Measurements from ENCODE around the gene TSPAN5.

DNA sequence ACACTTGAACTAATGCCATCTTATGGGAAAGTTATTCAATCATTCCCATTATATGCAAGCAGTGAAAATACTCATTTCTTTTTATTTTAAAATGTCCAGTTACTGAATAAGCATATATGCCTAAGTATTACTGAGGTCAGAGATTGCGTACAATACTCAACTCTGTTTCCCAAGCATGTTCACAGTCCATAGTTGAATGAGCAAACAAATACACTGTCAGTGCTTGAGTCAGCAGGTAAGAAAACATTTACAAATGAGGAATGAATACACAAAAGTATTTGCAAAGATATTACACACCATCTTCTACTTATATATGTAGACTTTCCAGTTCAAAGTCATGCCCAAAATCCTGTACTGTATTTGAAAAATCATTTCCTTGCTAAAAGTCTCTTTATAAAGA, 74.1 kb downstream of the TSPAN5 start:
- TF ChIP-seq CTCF (IDR thresholded peaks at IDR 0.05) (no peak), POLR2A (IDR thresholded peaks at IDR 0.05) (no peak)

Measured in lower leg skin (tissue), 3 donors.